Sigmoid colon (tissue), 4 donors: ENCODE measurements around the gene WNT5A.
A peak's percentile ranks its signal among the peaks of the same experiment; 100 is the strongest.

Experiments used
- POLR2AphosphoS5 ChIP-seq, 4 donors: sonication (generic); formaldehyde crosslinking; IDR thresholded peaks; one replicate each; pipeline ENCODE4 v1.6.1; 2017; ENCODE audit warnings: antibody characterized with exemption in 4 of 4
- TF ChIP-seq, protein P1 (sequence below), 4 experiments: fragments of 450-650 bp in 3 of 4; fragments of 200-600 bp in 1 of 4; IDR thresholded peaks; one replicate each; pipeline ENCODE4 v1.5.1; 2016 to 2019; ENCODE audit warnings: antibody characterized with exemption in 4 of 4, mild to moderate bottlenecking in 3 of 4, moderate library complexity in 2 of 4

DNA sequence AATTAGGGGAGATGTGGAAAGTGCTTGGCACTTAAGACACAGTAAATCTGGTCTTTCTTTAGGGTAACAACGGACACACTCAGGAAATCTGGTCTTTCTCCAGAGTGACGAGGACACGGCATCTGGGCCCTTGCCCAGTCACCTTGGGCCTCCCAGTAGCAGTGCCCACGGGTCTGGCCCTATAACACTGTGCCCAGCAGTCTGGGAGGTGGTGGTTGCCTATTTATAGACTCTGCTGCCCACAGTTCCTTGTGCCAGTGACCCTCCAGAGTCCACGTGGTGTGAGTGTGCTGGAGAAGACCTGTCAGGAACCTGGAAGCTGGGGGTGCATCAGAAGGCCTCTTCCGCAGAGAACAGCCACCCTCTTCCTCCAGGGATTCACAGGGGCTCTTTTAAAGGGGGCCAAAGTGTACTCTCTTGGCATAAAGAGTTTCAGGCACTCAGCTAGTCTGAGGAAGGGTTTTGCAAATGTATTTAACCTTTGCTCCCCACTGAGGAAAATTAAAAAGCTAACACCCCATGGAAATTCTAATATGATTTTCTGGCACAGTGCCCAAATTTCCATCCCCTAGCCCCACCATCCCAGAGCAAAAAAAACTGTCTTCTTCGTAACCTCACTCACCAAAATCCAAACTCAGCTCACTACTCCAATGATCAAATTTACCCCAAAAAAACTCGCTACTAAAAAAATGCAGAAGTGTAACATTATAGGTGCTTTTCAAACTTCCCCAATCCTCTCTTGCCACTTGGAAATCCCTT is 15.4 kb downstream of the WNT5A start:
- TF ChIP-seq, protein P1, sequence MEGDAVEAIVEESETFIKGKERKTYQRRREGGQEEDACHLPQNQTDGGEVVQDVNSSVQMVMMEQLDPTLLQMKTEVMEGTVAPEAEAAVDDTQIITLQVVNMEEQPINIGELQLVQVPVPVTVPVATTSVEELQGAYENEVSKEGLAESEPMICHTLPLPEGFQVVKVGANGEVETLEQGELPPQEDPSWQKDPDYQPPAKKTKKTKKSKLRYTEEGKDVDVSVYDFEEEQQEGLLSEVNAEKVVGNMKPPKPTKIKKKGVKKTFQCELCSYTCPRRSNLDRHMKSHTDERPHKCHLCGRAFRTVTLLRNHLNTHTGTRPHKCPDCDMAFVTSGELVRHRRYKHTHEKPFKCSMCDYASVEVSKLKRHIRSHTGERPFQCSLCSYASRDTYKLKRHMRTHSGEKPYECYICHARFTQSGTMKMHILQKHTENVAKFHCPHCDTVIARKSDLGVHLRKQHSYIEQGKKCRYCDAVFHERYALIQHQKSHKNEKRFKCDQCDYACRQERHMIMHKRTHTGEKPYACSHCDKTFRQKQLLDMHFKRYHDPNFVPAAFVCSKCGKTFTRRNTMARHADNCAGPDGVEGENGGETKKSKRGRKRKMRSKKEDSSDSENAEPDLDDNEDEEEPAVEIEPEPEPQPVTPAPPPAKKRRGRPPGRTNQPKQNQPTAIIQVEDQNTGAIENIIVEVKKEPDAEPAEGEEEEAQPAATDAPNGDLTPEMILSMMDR (IDR thresholded peaks at IDR 0.05) = no peak
- peak in 1 of 4 donors; percentile 8 for TF ChIP-seq POLR2AphosphoS5 (IDR thresholded peaks at IDR 0.05)
